GM10266 (cell line): ENCODE results near the gene HSD17B1.

ENCODE experiments used
- DNase-seq: peaks from one replicate; pipeline ENCODE4 v3.0.0; 2012; ENCODE audit errors: extremely low spot score
- TF ChIP-seq, protein P1 (sequence below): IDR thresholded peaks from 2 replicates; pipeline ENCODE4 v1.5.1; 2012; ENCODE audit warnings: mild to moderate bottlenecking, low read depth; ENCODE audit not compliant: control insufficient read depth, insufficient read depth; ENCODE audit errors: missing control alignments

Gene HSD17B1

DNA sequence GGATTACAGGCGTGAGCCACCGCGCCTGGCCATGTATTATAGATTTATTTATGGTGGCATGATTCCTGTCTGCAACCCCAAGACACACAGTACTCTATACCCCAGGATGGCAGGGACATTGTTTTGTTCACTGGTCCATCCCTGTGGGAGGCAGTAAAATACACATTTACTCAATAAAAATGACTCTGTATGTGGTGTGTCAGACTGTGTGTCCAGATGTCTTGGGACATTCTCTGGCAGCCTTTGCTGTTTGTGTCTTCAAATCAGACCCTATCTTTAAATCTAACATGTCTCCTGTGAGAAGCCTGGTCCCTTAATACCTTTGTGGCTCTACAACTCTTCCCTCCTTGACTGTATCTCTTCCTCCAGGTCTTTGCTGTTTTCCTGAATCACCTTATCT is 7.5 kb downstream of the HSD17B1 start:
- TF ChIP-seq, protein P1, sequence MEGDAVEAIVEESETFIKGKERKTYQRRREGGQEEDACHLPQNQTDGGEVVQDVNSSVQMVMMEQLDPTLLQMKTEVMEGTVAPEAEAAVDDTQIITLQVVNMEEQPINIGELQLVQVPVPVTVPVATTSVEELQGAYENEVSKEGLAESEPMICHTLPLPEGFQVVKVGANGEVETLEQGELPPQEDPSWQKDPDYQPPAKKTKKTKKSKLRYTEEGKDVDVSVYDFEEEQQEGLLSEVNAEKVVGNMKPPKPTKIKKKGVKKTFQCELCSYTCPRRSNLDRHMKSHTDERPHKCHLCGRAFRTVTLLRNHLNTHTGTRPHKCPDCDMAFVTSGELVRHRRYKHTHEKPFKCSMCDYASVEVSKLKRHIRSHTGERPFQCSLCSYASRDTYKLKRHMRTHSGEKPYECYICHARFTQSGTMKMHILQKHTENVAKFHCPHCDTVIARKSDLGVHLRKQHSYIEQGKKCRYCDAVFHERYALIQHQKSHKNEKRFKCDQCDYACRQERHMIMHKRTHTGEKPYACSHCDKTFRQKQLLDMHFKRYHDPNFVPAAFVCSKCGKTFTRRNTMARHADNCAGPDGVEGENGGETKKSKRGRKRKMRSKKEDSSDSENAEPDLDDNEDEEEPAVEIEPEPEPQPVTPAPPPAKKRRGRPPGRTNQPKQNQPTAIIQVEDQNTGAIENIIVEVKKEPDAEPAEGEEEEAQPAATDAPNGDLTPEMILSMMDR = no peak
- no peak for DNase-seq

DNA sequence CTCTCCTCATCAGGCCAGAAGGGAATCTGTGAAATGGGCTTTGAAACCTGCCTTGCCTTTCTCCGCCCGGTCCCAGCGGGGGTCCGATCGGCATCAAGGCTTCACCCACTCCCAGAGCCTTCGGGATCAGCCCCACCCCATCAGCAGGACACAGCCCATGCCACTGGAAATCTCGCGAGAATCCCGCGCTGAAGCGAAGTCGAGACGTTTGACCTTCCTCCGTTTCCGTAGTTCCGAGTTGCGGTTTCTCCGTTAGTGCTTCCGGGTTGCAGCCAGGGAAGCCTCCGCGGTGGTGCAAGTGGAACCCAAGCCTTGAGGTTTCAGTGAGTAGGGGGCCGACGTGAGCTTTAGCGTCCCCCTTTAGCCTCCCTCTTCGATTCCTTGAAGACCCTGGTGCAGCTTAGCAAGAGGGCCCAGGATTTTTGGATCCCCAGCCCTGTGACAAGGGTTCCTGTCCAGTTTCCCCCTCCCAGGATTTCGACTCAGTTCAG is 9.2 kb downstream of the HSD17B1 start, which contains the start of gene COASY:
Gene COASY, plus strand, starts transcription at position 252 of the 491 bp plus-strand sequence. CDS start 475 bp downstream, outside the sequence.
- peak; percentile 97 for DNase-seq
- TF ChIP-seq, protein P1 = no peak

DNA sequence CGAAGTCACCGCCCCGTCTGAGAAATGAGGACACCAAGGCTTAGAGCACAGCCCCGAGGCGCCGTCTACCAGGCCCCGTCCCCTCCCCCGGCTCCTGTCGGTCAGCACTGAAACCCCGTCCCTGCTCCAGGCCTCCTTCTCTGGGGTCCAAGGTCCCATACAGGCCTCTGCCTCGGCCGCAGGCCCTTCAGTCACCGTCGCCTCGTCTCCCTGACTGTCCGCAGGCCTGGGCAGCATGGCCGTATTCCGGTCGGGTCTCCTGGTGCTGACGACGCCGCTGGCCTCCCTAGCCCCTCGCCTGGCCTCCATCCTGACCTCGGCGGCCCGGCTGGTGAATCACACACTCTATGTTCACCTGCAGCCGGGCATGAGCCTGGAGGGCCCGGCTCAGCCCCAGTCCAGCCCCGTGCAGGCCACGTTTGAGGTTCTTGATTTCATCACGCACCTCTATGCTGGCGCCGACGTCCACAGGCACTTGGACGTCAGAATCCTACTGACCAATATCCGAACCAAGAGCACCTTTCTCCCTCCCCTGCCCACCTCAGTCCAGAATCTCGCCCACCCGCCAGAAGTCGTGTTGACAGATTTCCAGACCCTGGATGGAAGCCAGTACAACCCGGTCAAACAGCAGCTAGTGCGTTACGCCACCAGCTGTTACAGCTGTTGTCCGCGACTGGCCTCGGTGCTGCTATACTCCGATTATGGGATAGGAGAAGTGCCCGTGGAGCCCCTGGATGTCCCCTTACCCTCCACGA is 9.8 kb downstream of the HSD17B1 start:
- no peak for DNase-seq

DNA sequence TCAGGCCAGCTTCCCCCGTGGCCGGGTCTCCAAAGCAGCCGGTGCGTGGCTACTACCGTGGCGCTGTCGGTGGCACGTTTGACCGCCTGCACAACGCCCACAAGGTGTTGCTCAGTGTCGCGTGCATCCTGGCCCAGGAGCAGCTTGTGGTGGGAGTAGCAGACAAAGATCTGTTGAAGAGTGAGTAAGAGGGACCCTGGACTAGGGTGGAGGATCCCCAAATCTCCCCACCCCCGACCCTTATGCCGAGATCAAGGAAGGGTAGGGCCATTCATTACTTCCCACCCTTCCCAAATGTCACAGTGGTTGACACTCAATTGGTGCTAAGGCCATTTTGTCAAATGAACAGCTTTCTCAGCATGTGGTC is 10.4 kb downstream of the HSD17B1 start:
- TF ChIP-seq, protein P1 = no peak
- DNase-seq = no peak

More for the DNA sequence above, 9.8 kb downstream of the HSD17B1 start:
- TF ChIP-seq, protein P1 = no peak

DNA sequence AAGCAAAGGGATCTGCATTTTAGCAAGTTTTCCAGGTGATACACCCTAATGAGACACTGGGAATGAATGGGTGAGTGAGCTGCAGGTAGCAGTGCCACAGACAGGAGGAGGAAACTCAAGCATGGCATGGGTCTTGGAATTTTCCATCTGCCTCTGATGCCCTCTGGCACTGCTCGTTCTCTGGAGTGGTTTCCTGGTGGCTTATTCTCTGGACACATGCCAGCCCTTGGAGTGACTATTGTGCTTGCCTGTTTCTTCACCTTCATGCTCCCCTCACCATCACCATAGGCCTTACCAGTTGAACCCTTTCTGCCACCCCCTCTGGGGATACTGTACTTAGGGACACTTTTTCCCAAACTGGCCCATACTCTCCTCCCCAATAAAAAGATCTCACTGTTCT is 10.8 kb downstream of the HSD17B1 start:
- TF ChIP-seq, protein P1 = no peak
- no peak for DNase-seq

DNA sequence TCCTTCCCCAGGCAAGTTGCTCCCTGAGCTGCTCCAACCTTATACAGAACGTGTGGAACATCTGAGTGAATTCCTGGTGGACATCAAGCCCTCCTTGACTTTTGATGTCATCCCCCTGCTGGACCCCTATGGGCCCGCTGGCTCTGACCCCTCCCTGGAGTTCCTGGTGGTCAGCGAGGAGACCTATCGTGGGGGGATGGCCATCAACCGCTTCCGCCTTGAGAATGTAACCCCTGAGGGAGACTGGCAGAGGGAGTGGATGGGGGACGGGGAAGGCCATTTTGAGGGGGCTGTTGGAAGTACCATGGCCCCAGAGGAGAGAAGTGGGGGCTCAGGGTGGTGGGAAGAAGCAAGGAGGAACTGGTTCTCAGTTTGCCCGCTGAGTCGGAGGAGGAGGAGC is 11.2 kb downstream of the HSD17B1 start:
- DNase-seq = no peak
- TF ChIP-seq, protein P1 = no peak

DNA sequence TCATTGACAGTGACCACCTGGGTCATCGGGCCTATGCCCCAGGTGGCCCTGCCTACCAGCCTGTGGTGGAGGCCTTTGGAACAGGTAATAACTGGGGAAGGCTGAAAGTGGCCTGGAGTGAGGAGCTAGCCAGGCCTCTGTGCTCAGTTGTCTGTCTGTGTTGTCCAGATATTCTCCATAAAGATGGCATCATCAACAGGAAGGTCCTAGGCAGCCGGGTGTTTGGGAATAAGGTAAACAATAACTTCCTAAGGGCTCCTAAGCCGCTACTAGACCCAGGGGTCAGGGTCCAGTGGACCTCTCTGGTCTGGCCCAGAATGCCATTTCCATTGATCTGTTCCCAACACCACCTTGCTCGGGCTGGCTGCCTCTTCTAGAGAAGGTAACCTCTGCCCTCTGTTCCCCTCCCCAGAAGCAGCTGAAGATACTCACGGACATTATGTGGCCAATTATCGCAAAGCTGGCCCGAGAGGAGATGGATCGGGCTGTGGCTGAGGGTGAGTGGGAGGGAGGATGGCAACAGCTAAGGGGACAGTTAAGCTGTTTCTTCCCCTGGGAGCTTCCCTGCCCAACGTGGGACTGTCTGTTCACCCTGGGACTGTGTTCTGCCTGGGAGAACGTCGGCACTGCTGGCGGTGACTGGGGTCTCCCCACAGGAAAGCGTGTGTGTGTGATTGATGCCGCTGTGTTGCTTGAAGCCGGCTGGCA is 12.2 kb downstream of the HSD17B1 start:
- TF ChIP-seq, protein P1 = no peak

More for the DNA sequence above, 12.2 kb downstream of the HSD17B1 start:
- no peak for DNase-seq
